Endodermal cell (in vitro differentiated cells): Measurements from ENCODE around the gene MICAL3. TPM values are rescaled to one million over a fixed set of nuclear protein-coding genes. Genes with fewer than 3 reads are reported as not detected.

ENCODE experiments used
- DNase-seq: peaks from one replicate; pipeline ENCODE4 v3.0.0-alpha.2; 2017
- H3K27ac ChIP-seq: 2 replicates; pipeline ENCODE4 v1.5.1; 2013; ENCODE audit warnings: mild to moderate bottlenecking, low read depth, low read length, moderate library complexity
- H3K27me3 ChIP-seq: 2 replicates; pipeline ENCODE4 v1.6.1; 2013; ENCODE audit warnings: mild to moderate bottlenecking, low read length, moderate library complexity; ENCODE audit not compliant: insufficient read depth, control insufficient read depth, poor library complexity, severe bottlenecking
- H3K36me3 ChIP-seq: 2 replicates; pipeline ENCODE4 v1.7.0; 2013; ENCODE audit warnings: mild to moderate bottlenecking, low read length, moderate library complexity; ENCODE audit not compliant: control insufficient read depth, insufficient read depth
- H3K4me1 ChIP-seq: one replicate; pipeline ENCODE4 v1.7.0; 2013; ENCODE audit warnings: low read length; ENCODE audit not compliant: control insufficient read depth, insufficient read depth
- H3K4me3 ChIP-seq: 2 replicates; pipeline ENCODE4 v1.5.1; 2013; ENCODE audit warnings: mild to moderate bottlenecking, low read length, moderate library complexity
- H3K9ac ChIP-seq: 2 replicates; pipeline ENCODE4 v1.6.1; 2013; ENCODE audit warnings: mild to moderate bottlenecking, low read length, moderate library complexity; ENCODE audit not compliant: poor library complexity, severe bottlenecking; ENCODE audit errors: extremely low read depth
- H3K9me3 ChIP-seq: 2 replicates; pipeline ENCODE4 v1.6.1; 2013; ENCODE audit warnings: mild to moderate bottlenecking, low read length, moderate library complexity; ENCODE audit not compliant: control insufficient read depth
- H3K27ac Mint-ChIP-seq: 2 replicates; pipeline ENCODE4 v1.8.0; 2020; ENCODE audit warnings: mixed read lengths
- H3K27me3 Mint-ChIP-seq: 2 replicates; pipeline ENCODE4 v1.8.0; 2021; ENCODE audit warnings: mild to moderate bottlenecking, mixed read lengths; ENCODE audit not compliant: insufficient read depth
- H3K36me3 Mint-ChIP-seq: 2 replicates; pipeline ENCODE4 v1.8.0; 2020; ENCODE audit warnings: low read depth, mixed read lengths
- H3K4me1 Mint-ChIP-seq: 2 replicates; pipeline ENCODE4 v1.8.0; 2020; ENCODE audit warnings: mixed read lengths
- H3K4me3 Mint-ChIP-seq: 2 replicates; pipeline ENCODE4 v1.8.0; 2020; ENCODE audit warnings: mild to moderate bottlenecking, moderate library complexity, mixed read lengths
- H3K9me3 Mint-ChIP-seq: 2 replicates; pipeline ENCODE4 v1.8.0; 2020; ENCODE audit warnings: mild to moderate bottlenecking, mixed read lengths
- CTCF ChIP-seq: fragments of 200-600 bp; sonication (generic); conservative IDR thresholded peaks from 2 replicates; pipeline ENCODE4 v1.5.0; 2021; ENCODE audit warnings: antibody characterized with exemption, mild to moderate bottlenecking
- WGBS, 2 experiments: methylation state at CpG; one replicate each; pipeline versions ENCODE4 v1.1.5 to v1.1.7; 2013; ENCODE audit warnings: missing lambda C conversion rate in 2 of 2, mixed read lengths in 1 of 2; ENCODE audit not compliant: insufficient coverage in 1 of 2, insufficient read length in 1 of 2; 5-methylcytosine and 5-hydroxymethylcytosine counted together
- total RNA-seq, 2 donors: library from RNA; stranded (reverse); fragmentation: NEBNext Ultra II Directional in 1 of 2; extraction: Animal tissue kit (Norgen Biotek cat#: 25700) in 1 of 2; gene quantifications; 2 replicates in 1 of 2; 3 replicates in 1 of 2; pipeline ENCODE4 v1.2.1, GENCODE V29; 2021

Gene MICAL3
- total RNA-seq, 2 donors from 2014 or later, result 42.8 to 48.1 TPM

DNA sequence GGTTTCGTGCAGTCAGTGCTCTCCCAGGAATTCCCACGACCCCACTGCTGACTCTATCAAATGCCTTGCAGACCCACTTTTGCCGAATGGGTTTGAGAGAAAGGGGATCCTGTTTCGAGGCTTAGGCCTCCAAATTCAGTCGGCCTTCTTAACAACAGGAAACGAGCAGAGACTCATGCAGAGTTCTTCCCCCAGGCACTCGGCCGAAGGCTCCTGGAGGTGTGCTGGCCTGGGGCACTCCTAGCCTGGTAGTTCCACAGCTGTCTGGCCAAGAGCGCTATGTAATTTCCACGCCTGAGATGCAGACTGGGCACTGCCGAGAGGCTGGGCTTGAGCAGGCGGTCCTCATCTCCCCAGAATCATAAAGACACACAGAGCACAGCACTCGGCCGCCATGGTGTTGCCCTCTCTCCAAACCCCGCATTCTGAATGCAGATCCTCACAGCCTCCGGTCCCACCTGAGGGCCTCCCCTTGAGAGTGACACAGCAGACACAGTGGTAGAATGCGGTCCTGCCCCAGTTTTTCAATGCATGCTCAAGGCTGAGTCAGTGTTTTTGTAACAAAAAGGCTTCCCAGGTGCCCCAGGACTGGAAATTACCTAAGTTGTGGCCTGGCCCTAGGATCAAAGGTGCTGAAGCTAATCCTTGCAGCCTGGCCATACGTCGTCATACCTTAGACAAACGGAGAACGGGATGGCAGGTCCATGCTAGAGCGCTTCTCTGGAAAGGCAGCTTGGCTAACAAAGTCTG lies 219.9 kb downstream of the MICAL3 start:
- Mint-ChIP-seq H3K4me3 (no peak overlapping the region), H3K9me3 (no peaks in the 10 kb centered on the region), H3K27me3 (no peaks in the 10 kb centered on the region), H3K36me3 (peaks cover 33% of the 10 kb centered on the region), H3K4me1 (peaks cover 3% of the 10 kb centered on the region), H3K27ac (peak overlapping the region; percentile 56)
- Histone ChIP-seq H3K9ac (no peak overlapping the region), H3K4me1 (no peaks in the 10 kb centered on the region), H3K9me3 (no peaks in the 10 kb centered on the region), H3K4me3 (no peak overlapping the region), H3K27me3 (no peaks in the 10 kb centered on the region), H3K36me3 (peaks cover 5% of the 10 kb centered on the region), H3K27ac (peak overlapping the region; percentile 32)
- TF ChIP-seq CTCF, result no peak
- DNase-seq, result no peak
- 93 to 97% methylated on average over 19 to 22 of the region's 22 CpGs for WGBS, 2 experiments

GRCh38 chr22:17803609-17804270 lies 220.6 kb downstream of the MICAL3 start:
- peaks cover 3% of the 10 kb centered on the region for H3K4me1 Mint-ChIP-seq
- DNase-seq, result no peak
- no peaks in the 10 kb centered on the region for H3K4me1 ChIP-seq
- no peak overlapping the region for H3K9ac ChIP-seq
- no peaks in the 10 kb centered on the region for H3K27me3 ChIP-seq
- H3K36me3 ChIP-seq, result peaks cover 5% of the 10 kb centered on the region
- no peak for TF ChIP-seq CTCF
- H3K27ac ChIP-seq, result no peak overlapping the region
- no peak overlapping the region for H3K27ac Mint-ChIP-seq
- H3K36me3 Mint-ChIP-seq, result peaks cover 29% of the 10 kb centered on the region
- no peaks in the 10 kb centered on the region for H3K27me3 Mint-ChIP-seq
- no peak overlapping the region for H3K4me3 ChIP-seq
- no peak overlapping the region for H3K4me3 Mint-ChIP-seq
- H3K9me3 ChIP-seq, result no peaks in the 10 kb centered on the region
- H3K9me3 Mint-ChIP-seq, result no peaks in the 10 kb centered on the region
- 91 to 96% methylated on average over 15 to 20 of the region's 20 CpGs for WGBS, 2 experiments

DNA sequence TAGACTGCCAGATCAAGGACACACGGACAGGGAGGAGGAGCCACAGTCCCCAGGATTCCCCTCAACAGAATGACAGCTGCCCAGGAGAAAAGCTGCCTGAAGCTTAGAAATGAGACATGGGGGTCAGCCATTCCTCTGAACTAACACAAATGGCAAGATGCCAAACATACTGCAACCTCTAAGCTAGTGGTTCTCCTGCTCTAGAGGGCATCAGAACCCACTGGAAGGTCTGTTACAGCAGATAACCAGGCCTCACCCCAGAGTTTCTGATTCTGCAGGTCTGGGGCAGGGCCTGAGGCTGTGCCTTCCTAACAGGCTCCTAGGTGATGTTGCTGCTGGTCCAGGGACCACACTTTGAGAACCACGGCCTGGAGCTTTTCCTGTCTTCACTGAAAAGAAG lies 221.5 kb downstream of the MICAL3 start:
- H3K36me3 Mint-ChIP-seq, result peaks cover 28% of the 10 kb centered on the region
- Histone ChIP-seq H3K4me1 (no peaks in the 10 kb centered on the region), H3K27ac (no peak overlapping the region), H3K36me3 (peaks cover 5% of the 10 kb centered on the region), H3K4me3 (no peak overlapping the region), H3K9ac (no peak overlapping the region), H3K9me3 (no peaks in the 10 kb centered on the region), H3K27me3 (no peaks in the 10 kb centered on the region)
- no peaks in the 10 kb centered on the region for H3K27me3 Mint-ChIP-seq
- WGBS, 2 experiments, result 87 to 88% methylated on average over 1 to 2 of the region's 2 CpGs
- no peak overlapping the region for H3K27ac Mint-ChIP-seq
- no peak for TF ChIP-seq CTCF
- DNase-seq, result no peak
- peaks cover 3% of the 10 kb centered on the region for H3K4me1 Mint-ChIP-seq
- H3K9me3 Mint-ChIP-seq, result no peaks in the 10 kb centered on the region
- H3K4me3 Mint-ChIP-seq, result no peak overlapping the region
